Kidney tubule cell (primary cell): ENCODE data around the gene ACAD9.

ENCODE experiments used
- DNase-seq: peaks from one replicate; pipeline ENCODE4 v3.0.0-alpha.2; 2018; ENCODE audit warnings: low spot score

The ACAD9 gene

GRCh38 chr3:128935922-128936321 lies 56.5 kb downstream of the ACAD9 start:
- no peak for DNase-seq

- DNase-seq: no peak
These were observed 56.9 kb downstream of the ACAD9 start for GRCh38 chr3:128936341-128936740.

- no peak for DNase-seq
These were observed 60.8 kb downstream of the ACAD9 start for GRCh38 chr3:128940252-128940651.

- DNase-seq: peak; percentile 80
These were observed 62.9 kb downstream of the ACAD9 start for GRCh38 chr3:128942161-128942952.

- no peak for DNase-seq
These were observed 65.8 kb downstream of the ACAD9 start for GRCh38 chr3:128945041-128945877.

- DNase-seq: no peak
These were observed 66.4 kb downstream of the ACAD9 start for GRCh38 chr3:128945878-128946175.

- DNase-seq: no peak
These were observed 67.0 kb downstream of the ACAD9 start for GRCh38 chr3:128946411-128946810.

GRCh38 chr3:128949158-128949557 lies 69.7 kb downstream of the ACAD9 start:
- DNase-seq: no peak

GRCh38 chr3:128950223-128950938 lies 71.0 kb downstream of the ACAD9 start:
- DNase-seq: no peak

- DNase-seq: no peak
These were observed 77.0 kb downstream of the ACAD9 start for GRCh38 chr3:128956440-128956839.
